HepG2 (cell line): ENCODE measurements around the gene SURF6. TPM values are rescaled to one million over a fixed set of nuclear protein-coding genes. Genes with fewer than 3 reads are reported as not detected.

Source experiments
- ADNP ChIP-seq: sonication (generic); formaldehyde crosslinking; IDR thresholded peaks from 2 replicates; pipeline ENCODE4 v1.4.0; 2020; ENCODE audit warnings: missing genetic modification reagents
- AHR ChIP-seq: IDR thresholded peaks from 2 replicates; pipeline ENCODE4 v1.6.1; 2018; ENCODE audit warnings: missing genetic modification reagents, missing compliant biosample characterization
- GABPA ChIP-seq, 2 experiments: IDR thresholded peaks; 2 replicates each; pipeline ENCODE4 v1.6.1; 2011 to 2016; ENCODE audit warnings: low read depth in 2 of 2, low read length in 1 of 2, missing biosample characterization in 1 of 2, missing genetic modification characterization in 1 of 2
- KLF16 ChIP-seq, 2 experiments: sonication (generic) in 1 of 2; formaldehyde crosslinking in 1 of 2; IDR thresholded peaks; 2 replicates each; pipeline versions ENCODE4 v1.6.1 to v1.8.0; 2016 to 2023; ENCODE audit warnings: missing genetic modification reagents in 2 of 2, missing compliant biosample characterization in 1 of 2
- MAFF ChIP-seq: IDR thresholded peaks from 2 replicates; pipeline ENCODE4 v1.6.1; 2011; ENCODE audit warnings: low read depth, low read length, improper control_type of control experiment
- MZF1 ChIP-seq: sonication (generic); formaldehyde crosslinking; IDR thresholded peaks from 2 replicates; pipeline ENCODE4 v1.8.1; 2023; ENCODE audit warnings: mild to moderate bottlenecking, missing genetic modification reagents, borderline replicate concordance
- NFE2 ChIP-seq: sonication (generic); formaldehyde crosslinking; IDR thresholded peaks from 2 replicates; pipeline ENCODE4 v1.4.0; 2020; ENCODE audit warnings: missing genetic modification reagents
- PREB ChIP-seq: sonication (generic); formaldehyde crosslinking; IDR thresholded peaks from 2 replicates; pipeline ENCODE4 v1.4.0; 2020; ENCODE audit warnings: missing genetic modification reagents
- SIN3B ChIP-seq: fragments of 150-350 bp; IDR thresholded peaks from 2 replicates; pipeline ENCODE4 v1.6.1; 2014; ENCODE audit warnings: low read length
- SRF ChIP-seq: IDR thresholded peaks from 2 replicates; pipeline ENCODE4 v1.6.1; 2011; ENCODE audit warnings: mild to moderate bottlenecking, low read depth, low read length, moderate library complexity
- TAF1 ChIP-seq: sonication (generic); formaldehyde crosslinking; IDR thresholded peaks from 2 replicates; pipeline ENCODE4 v1.4.0; 2020; ENCODE audit warnings: missing genetic modification reagents
- TBX2 ChIP-seq: sonication (generic); formaldehyde crosslinking; IDR thresholded peaks from 2 replicates; pipeline ENCODE4 v1.5.0; 2020; ENCODE audit warnings: missing genetic modification reagents, mild to moderate bottlenecking, borderline replicate concordance
- TCF7L2 ChIP-seq: IDR thresholded peaks from 2 replicates; pipeline ENCODE4 v1.6.1; 2011; ENCODE audit warnings: mild to moderate bottlenecking, low read depth, low read length, moderate library complexity
- TMF1 ChIP-seq: sonication (generic); formaldehyde crosslinking; IDR thresholded peaks from 2 replicates; pipeline ENCODE4 v1.8.1; 2022; ENCODE audit warnings: low read depth, missing genetic modification reagents
- ZGPAT ChIP-seq: IDR thresholded peaks from 2 replicates; pipeline ENCODE4 v1.6.1; 2016; ENCODE audit warnings: mild to moderate bottlenecking
- ZNF136 ChIP-seq: sonication (generic); formaldehyde crosslinking; IDR thresholded peaks from 2 replicates; pipeline ENCODE4 v1.8.1; 2022; ENCODE audit warnings: low read depth, mild to moderate bottlenecking, moderate library complexity, missing genetic modification reagents
- ZNF430 ChIP-seq: sonication (generic); formaldehyde crosslinking; IDR thresholded peaks from 2 replicates; pipeline ENCODE4 v1.9.0; 2021; ENCODE audit warnings: mild to moderate bottlenecking, missing genetic modification reagents
- ZNF513 ChIP-seq: sonication (generic); formaldehyde crosslinking; conservative IDR thresholded peaks from 2 replicates; pipeline ENCODE4 v1.5.0; 2020; ENCODE audit warnings: missing genetic modification reagents
- ZNF570 ChIP-seq: sonication (generic); formaldehyde crosslinking; IDR thresholded peaks from 2 replicates; pipeline ENCODE4 v1.4.0; 2020; ENCODE audit warnings: mild to moderate bottlenecking, missing genetic modification reagents, borderline replicate concordance
- ZNF598 ChIP-seq: sonication (generic); formaldehyde crosslinking; IDR thresholded peaks from 2 replicates; pipeline ENCODE4 v1.5.1; 2020; ENCODE audit warnings: mild to moderate bottlenecking, missing genetic modification reagents, borderline replicate concordance
- ZNF670 ChIP-seq: sonication (generic); formaldehyde crosslinking; IDR thresholded peaks from 2 replicates; pipeline ENCODE4 v1.8.0; 2022; ENCODE audit warnings: mild to moderate bottlenecking, missing genetic modification reagents, borderline replicate concordance
- ZNF773 ChIP-seq: sonication (generic); formaldehyde crosslinking; IDR thresholded peaks from 2 replicates; pipeline ENCODE4 v1.4.0; 2020; ENCODE audit warnings: missing genetic modification reagents, borderline replicate concordance
- ZSCAN29 ChIP-seq: sonication (generic); formaldehyde crosslinking; conservative IDR thresholded peaks from 2 replicates; pipeline ENCODE4 v1.4.0; 2020; ENCODE audit warnings: mild to moderate bottlenecking, missing genetic modification reagents
- ZXDC ChIP-seq: sonication (generic); formaldehyde crosslinking; IDR thresholded peaks from 2 replicates; pipeline ENCODE4 v1.5.0; 2020; ENCODE audit warnings: mild to moderate bottlenecking, missing genetic modification reagents
- polyA plus RNA-seq, 8 experiments: library from polyadenylated mRNA; depleted of rRNA in 3 of 8; stranded (reverse) in 7 of 8; unstranded in 1 of 8; fragments of >200 nt; fragmentation: Illumina TruSeq in 4 of 8; extraction: Trizol in 4 of 8; gene quantifications; 2 replicates each; pipeline versions ENCODE4 v1.2.1 to v1.2.3, GENCODE V29; 2011 to 2016; ENCODE audit warnings: low read depth in 4 of 8, missing spikeins in 1 of 8, mixed read lengths in 1 of 8; ENCODE audit not compliant: insufficient read depth in 1 of 8
- total RNA-seq, 5 experiments: library from RNA; depleted of rRNA; stranded (reverse); fragments of >200 nt; fragmentation: Illumina TruSeq; extraction: Trizol; gene quantifications; 2 replicates each; pipeline ENCODE4 v1.2.3, GENCODE V29; 2016; ENCODE audit warnings: low read depth in 1 of 5

Gene SURF6
- total and polyA plus RNA-seq, 2 of the 13 experiments (the other 11 are each of a cell fraction or from before 2014, with no cell fraction given), result 5.9 to 14.7 TPM

- TF ChIP-seq TBX2 (peak; percentile 77; the same call in 1 of the 2 replicates), ZNF136 (CRISPR knock-in tag) (no peak), ZNF430 (CRISPR knock-in tag) (peak; percentile 94), KLF16 (CRISPR knock-in tag; IDR thresholded peaks at IDR 0.05) (peak; percentile 28 to 70; a peak in 2 of 4 replicates), ZNF773 (CRISPR knock-in tag) (no peak), PREB (CRISPR knock-in tag) (no peak), MZF1 (no peak), ZNF513 (CRISPR knock-in tag) (no peak), TAF1 (CRISPR knock-in tag) (peak; percentile 100), ADNP (CRISPR knock-in tag) (no peak), TMF1 (CRISPR knock-in tag) (peak; percentile 77), TCF7L2 (no peak), ZGPAT (CRISPR knock-in tag) (peak; percentile 85), ZNF598 (CRISPR knock-in tag) (peak; percentile 66; the same call in 1 of the 2 replicates), NFE2 (CRISPR knock-in tag) (no peak), SRF (no peak), GABPA (IDR thresholded peaks at IDR 0.05; ENCODE audit: low read depth, low read length) (no peak), GABPA (CRISPR knock-in tag; IDR thresholded peaks at IDR 0.05; ENCODE audit: low read depth) (peak; percentile 80), SIN3B (no peak), ZSCAN29 (CRISPR knock-in tag) (no peak), ZNF670 (CRISPR knock-in tag) (peak; percentile 5; the same call in 1 of the 2 replicates), AHR (CRISPR knock-in tag) (peak; percentile 7; the same call in 1 of the 2 replicates), ZXDC (CRISPR knock-in tag) (peak; percentile 34; the same call in 1 of the 2 replicates), ZNF570 (CRISPR knock-in tag) (no peak), MAFF (no peak)
Measured at GRCh38 chr9:133347985-133348717, 12.2 kb upstream of the SURF6 start, which contains the start of the genes MED22 and RPL7A (continued).
